ENCODE data around the gene ZNF710.
A peak's percentile ranks its signal among the peaks of the same experiment; 100 is the strongest.

Gene ZNF710

DNA sequence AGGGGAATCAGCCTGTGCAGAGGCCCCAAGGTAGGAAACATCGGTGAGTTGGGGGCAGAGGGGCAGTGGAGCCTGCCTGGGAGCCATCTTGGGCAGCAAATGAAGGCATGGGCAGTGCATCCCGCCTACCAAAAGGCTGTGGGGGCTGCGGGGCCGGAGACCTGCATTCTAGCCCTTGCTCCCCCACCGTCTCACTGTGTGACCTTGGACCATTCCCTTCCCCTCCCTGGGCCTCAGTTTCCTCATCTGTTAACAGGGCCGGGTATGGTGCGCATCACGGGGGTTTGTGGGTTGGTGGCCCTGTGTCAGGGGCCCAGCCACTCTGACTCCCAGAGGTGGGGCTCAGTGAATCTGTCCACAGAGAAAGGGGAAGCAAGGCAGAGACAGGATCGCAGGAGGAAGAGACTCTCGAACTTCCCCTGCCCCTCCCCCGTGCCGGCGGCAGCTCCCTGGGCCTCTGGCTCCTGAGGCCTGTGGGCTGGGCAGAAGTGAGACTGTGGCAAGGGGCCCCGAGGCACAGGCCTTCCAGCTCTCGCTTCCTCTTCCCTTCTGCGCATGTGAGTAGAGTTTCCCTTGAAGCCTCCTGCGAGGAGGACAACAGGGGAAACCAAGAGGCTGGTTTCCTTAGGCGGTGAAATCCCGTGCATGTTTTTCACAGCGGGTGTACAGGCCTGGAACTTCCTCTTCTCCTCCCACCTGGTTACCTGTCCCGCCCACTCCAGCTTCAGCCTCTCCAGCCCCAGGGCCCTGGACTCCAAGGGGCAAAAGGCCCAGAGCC, 58.3 kb downstream of the ZNF710 start:
- TF ChIP-seq, protein P1, sequence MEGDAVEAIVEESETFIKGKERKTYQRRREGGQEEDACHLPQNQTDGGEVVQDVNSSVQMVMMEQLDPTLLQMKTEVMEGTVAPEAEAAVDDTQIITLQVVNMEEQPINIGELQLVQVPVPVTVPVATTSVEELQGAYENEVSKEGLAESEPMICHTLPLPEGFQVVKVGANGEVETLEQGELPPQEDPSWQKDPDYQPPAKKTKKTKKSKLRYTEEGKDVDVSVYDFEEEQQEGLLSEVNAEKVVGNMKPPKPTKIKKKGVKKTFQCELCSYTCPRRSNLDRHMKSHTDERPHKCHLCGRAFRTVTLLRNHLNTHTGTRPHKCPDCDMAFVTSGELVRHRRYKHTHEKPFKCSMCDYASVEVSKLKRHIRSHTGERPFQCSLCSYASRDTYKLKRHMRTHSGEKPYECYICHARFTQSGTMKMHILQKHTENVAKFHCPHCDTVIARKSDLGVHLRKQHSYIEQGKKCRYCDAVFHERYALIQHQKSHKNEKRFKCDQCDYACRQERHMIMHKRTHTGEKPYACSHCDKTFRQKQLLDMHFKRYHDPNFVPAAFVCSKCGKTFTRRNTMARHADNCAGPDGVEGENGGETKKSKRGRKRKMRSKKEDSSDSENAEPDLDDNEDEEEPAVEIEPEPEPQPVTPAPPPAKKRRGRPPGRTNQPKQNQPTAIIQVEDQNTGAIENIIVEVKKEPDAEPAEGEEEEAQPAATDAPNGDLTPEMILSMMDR (conservative IDR thresholded peaks at IDR 0.05; ENCODE audit: low read length), result no peak
- DNase-seq (ENCODE audit: low read depth), result no peak
- H3K4me3 ChIP-seq (ENCODE audit: low read length), result no peak overlapping the region

DNA sequence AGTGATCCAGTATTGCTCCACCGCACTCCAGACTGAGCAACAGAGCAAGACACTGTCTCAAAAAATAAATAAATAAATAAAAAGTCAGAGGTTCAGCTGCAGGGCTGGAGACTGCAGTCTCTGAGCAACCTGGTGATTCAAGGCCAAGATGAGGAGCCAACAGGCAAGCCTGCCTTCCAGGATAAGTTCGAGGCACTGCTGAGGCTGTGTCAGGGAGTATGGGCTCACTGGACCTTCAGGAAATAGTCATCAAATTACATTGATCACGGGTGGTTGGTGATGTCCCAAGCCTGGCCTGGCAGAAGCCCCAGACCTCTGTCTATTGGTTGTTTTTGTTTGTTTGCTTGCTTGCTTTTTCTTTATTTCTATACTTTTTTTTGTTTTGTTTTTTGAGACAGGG, 59.7 kb downstream of the ZNF710 start:
- peak; percentile 18 for DNase-seq (ENCODE audit: low read depth)
- TF ChIP-seq, protein P1 (conservative IDR thresholded peaks at IDR 0.05; ENCODE audit: low read length), result no peak
- no peak overlapping the region for H3K4me3 ChIP-seq (ENCODE audit: low read length)

DNA sequence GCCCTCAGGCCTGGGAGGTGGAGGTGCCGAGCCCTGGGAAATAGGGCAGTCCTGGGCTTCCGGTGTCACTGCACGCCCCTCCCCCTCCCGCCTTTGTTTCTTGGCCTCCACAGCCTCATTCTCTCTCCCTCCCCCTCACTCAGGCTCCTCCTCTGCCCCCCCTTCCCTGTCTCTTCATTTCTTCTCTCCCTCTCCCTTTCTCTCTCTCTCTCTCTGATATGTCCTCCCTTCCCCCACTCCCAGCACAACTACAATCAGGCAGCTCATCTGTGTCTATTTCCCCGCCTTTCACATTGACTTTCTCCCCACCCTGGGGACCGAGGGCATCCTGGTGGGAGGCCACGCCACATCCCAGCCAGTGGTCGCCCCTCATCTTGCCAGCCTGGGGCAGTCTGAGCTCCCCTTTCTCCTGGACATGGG, 60.9 kb downstream of the ZNF710 start:
- H3K4me3 ChIP-seq (ENCODE audit: low read length), result no peak overlapping the region
- no peak for DNase-seq (ENCODE audit: low read depth)
- TF ChIP-seq, protein P1 (conservative IDR thresholded peaks at IDR 0.05; ENCODE audit: low read length), result no peak

DNA sequence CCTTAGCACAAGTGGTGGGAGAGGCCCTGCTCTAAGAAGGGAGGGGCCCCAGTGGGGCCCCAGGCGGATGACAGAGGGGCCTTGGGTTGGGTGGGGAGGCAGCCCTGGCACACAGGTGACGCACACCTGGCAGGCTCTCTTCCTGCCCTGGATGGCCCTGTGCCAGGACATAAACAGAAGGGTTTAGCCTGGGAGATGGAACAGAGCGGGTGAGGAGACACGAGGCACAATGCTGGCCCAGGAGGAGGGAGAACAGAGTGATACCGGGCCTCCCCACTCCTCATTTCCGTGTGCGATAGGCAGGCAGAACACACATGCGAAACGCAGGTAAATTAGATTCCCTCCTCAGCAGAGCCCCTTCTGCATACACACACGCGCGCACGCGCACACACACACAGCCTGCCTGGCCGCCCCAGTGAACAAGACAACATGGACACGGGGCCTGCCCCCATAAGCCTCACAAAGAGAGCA, 61.4 kb downstream of the ZNF710 start:
- TF ChIP-seq, protein P1 (conservative IDR thresholded peaks at IDR 0.05; ENCODE audit: low read length), result no peak
- no peak for DNase-seq (ENCODE audit: low read depth)
- no peak overlapping the region for H3K4me3 ChIP-seq (ENCODE audit: low read length)

DNA sequence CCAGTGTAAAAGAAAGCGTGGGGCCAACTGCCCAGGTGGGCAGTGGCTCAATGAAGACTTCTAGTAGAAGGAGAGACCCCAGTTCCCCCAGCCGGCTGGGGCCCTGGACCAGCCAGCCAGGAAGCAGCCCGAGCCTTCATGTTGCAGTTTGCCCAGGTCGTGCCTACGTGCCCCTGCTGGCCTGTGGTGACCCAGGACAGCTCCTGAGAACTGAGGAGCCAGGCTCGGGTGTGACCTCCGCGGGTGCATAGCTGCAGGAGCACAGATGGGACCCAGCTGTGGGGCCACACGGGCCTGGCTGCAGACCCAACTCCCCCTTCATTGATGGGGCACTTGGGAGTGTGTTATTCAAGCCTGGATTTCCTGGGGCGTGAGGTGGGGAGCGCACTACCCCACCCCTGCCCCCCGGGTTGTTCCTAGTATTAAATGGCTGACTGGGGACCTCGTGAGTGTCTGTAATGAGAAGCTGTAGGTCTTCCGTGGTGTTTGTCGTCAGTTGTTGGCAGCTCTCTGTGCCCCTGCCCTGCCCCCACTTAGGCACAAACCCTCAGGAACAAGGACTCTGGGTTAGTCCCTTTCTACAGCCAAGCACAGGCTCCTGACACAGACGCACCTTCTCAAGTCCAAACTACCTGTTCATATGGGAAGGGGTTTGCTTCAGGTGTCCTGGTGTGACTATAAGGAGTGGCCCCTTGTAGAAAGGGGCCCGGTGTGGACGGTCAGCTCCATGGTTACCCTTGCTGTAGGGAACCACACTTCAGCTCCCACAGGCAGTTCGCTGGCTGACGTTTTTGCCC, 62.0 kb downstream of the ZNF710 start:
- no peak for DNase-seq (ENCODE audit: low read depth)
- H3K4me3 ChIP-seq (ENCODE audit: low read length), result no peak overlapping the region
- TF ChIP-seq, protein P1 (conservative IDR thresholded peaks at IDR 0.05; ENCODE audit: low read length), result no peak

DNA sequence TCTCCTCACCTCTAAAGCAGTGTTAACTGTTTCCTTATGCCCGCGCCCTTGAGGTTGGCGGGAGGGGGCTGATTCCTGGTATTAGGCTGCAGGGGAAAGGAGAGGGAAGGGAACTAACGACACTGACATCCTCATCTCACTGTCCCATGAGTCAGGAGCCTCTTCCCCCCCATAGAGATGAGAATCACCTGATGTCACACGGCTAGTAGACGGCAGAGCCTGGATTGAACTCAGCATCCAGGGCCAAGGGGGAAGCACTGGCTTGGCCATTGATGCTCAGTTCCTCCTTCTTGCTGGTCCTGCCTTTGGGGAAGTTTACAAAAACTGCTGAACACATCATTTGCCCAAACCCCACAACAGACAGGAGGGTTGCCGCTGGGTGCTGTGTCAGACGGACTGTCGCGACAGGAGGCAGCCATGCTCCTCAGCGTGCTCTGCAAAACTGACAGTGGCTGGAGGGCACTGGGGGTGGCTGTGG, 62.7 kb downstream of the ZNF710 start:
- TF ChIP-seq, protein P1 (conservative IDR thresholded peaks at IDR 0.05; ENCODE audit: low read length), result no peak
- H3K4me3 ChIP-seq (ENCODE audit: low read length), result no peak overlapping the region
- no peak for DNase-seq (ENCODE audit: low read depth)
